B cell (primary cell): Measurements from ENCODE around the gene BPIFB6.

Source experiments
- CTCF ChIP-seq: fragments of 200-600 bp; IDR thresholded peaks from one replicate; pipeline ENCODE4 v1.8.0; 2022; ENCODE audit warnings: antibody characterized with exemption, mild to moderate bottlenecking
- EZH2 ChIP-seq: IDR thresholded peaks from 2 replicates; pipeline ENCODE4 v1.6.1; 2012; ENCODE audit warnings: borderline replicate concordance, low read depth, mild to moderate bottlenecking, moderate library complexity, low read length; ENCODE audit not compliant: insufficient read depth, poor library complexity, severe bottlenecking

- no peak for TF ChIP-seq CTCF
- TF ChIP-seq EZH2 = no peak
Measured at GRCh38 chr20:32997431-32997830, 34.0 kb upstream of the BPIFB6 start.
